Activated T-cell treated with anti-CD3 and anti-CD28 coated beads, Interleukin-2, amount 50 U/mL, for 1 hour (primary cell): ENCODE results near the gene NME4.

Experiments
- DNase-seq: peaks from one replicate; pipeline ENCODE4 v3.0.0-alpha.2; 2020

Gene NME4

GRCh38 chr16:441447-441846 is 44.4 kb downstream of the NME4 start:
- DNase-seq: no peak

- DNase-seq: no peak
Measured at GRCh38 chr16:442976-443375, 46.0 kb downstream of the NME4 start.

GRCh38 chr16:444027-444426 is 47.0 kb downstream of the NME4 start:
- DNase-seq: no peak

GRCh38 chr16:445566-445965 is 48.6 kb downstream of the NME4 start:
- DNase-seq: no peak
